Ureter (tissue), 1 donor: Measurements from ENCODE around the gene FASLG. TPM values are rescaled to one million over a fixed set of nuclear protein-coding genes. Genes with fewer than 3 reads are reported as not detected.
A peak's percentile ranks its signal among the peaks of the same experiment; 100 is the strongest.

Experiments used
- DNase-seq: peaks from one replicate; pipeline ENCODE4 v3.0.0-alpha.2; 2020; ENCODE audit warnings: low spot score
- total RNA-seq: library from RNA; stranded (reverse); gene quantifications from one replicate; pipeline ENCODE4 v1.2.4, GENCODE V29; 2023
- donor health status: DM: yes; HTN: yes; CAD: no.

Gene FASLG
- total RNA-seq, 1 donor from 2014 or later = 0.47 TPM

DNA sequence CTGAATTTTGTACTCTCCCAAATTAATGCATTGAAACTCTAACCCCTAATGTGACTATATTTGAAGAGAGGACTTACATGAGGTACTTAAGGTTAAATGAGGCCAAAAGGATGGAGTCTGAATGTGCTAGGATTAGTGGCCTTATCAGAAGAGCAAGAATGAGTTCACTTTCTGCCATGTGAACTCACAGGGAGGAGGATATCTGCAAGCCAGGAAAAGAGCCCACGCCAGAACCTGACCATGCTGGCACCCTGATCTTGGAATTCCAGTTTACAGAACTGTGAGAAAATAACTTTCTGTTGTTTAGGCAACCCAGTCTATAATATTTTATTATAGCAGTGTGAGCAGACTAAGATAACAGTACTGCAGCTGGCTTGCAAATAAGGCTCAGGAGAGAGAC is 12.2 kb upstream of the FASLG start:
- DNase-seq = no peak

- no peak for DNase-seq
These were observed 11.8 kb upstream of the FASLG start for GRCh38 chr1:172647110-172647564.

DNA sequence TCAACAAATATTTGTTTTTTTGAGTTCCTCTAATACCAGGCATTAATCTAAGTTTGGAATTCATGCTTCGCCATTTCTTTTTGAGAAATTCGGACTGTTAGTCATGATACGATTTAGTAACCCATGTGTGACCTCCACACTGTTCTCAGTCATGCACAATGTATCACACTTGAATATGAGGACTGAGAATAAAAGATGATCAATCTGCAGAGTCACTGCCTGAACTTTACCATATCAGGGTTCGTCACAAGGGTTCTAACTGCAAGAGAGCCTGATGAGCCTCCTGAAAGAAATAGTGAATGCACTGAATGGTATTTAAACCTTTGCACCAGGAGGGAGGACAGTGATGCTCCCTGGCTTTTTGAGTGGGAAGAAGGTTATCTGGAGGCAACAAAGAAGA is 10.9 kb upstream of the FASLG start:
- no peak for DNase-seq

DNA sequence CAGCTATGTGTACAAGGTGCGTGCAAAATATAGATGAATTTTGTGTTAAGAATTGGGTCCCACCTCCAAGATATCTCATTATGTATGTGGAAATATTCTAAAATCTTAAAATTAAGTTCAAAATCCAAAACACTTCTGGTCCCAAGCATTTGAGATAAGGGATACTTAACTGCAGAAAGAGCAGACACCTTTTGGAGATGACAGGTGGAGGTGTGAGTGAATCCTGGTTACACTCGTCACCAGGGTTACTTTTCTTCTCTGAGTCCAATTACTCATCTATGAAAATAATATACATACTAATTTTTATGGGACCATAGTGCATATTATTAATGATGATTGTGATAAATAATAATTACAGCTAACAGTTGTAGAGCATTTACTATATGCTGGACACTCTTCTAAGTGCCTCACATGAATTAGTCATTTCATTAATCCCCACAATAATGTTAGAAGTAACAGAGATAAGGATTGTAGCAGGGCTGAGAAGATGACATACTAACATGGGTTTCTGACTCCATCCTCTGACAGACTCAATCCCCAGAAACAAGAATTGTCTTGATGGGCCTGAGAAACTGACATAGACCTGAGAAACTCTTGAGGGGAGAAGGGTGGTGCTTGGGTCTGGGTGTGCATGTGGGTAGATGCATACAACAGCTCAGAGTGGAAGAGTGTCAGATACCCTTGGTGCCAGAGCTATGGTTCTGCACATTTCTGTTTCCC is 8.3 kb upstream of the FASLG start:
- no peak for DNase-seq

- DNase-seq = no peak
These were observed 5.7 kb upstream of the FASLG start for GRCh38 chr1:172653015-172653709.

DNA sequence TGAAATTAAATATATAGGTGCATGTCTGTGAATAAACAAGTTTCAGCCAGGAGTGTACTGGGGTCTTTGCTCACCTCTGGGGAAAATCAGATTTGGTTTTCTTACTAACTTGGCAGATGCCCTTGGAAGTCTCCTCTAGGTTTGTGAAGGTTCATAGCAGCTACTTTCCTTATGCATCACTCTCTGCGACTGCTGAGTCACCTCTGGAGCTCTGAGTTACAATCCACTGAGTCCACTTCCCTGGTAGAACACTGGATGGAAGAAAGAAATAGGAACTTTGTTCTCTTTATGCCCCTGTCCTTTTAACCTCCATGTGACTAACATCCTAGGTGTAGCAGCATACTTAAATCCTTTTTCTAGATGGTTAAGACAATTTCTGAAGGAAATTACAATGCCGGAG is 4.4 kb upstream of the FASLG start:
- DNase-seq = no peak

GRCh38 chr1:172656576-172656975 is 2.3 kb upstream of the FASLG start:
- no peak for DNase-seq

- DNase-seq = no peak
These were observed 1.3 kb upstream of the FASLG start for GRCh38 chr1:172657586-172657985.

DNA sequence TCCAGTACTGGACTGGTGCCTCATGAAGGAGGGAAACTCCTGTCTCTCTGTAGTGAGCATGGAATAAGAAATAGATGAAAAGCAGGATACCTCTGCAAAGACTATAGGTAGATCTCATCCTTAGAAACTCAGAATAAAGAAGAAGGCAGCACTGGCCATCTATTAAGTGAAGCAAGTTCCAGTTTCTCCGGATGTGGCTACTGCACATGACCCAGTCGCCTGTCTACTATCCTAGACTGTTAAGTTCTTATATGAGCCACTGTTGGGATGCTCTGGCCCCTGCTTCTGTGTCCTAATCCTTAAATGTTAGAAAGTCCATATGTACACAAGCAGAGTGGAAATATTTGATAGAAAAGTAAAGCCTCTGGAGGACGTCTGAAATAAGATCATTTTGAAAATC is 2.2 kb downstream of the FASLG start:
- no peak for DNase-seq

DNA sequence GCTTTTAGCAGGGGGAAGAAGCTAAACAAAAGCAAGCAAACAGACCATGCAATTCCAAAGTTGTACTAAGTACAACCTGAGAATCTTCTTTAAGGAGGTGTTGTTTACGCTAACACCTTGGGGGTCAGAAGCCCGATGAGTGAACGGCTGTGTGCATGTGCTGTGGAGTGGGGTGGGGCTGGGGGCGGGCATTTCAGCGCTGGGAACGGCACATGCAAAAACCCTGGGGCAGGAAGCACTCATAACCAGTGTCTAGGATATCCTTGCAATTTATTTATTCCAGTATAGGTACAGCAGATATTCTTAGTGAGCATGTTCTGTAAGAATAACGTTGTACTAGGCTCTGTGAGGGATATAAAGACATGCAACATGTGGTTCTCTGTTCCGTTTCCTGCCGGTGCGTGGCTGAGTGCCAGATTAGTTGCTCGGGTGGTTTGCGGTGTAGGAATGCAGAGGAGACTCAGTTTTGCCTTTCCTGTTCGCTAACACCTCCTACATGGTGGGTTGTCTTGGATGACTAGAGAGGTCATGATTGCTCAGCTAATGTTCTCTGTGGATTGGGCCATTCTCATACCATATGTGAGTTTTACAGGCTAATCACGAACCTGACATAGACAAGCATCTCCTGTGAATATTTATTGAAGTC is 3.7 kb downstream of the FASLG start:
- peak; percentile 67 for DNase-seq

DNA sequence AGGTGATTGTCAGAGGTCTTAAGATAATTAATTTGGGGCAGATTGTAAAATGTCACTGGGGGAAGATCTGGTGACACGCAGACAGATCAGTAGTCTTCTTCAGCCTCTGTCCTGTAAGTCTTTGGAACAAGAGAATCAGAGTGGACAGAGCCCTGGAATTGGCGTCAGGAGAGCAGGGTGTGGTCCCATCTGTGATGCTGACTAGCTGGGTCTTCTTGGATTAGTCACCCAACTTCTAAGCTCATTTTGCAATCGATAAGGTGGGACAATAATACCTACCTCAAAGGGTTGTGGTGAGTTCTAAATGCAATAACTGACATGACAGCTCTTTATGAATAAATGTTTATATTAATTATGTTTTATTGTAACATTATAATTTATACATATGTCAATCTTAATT is 4.8 kb downstream of the FASLG start:
- DNase-seq = no peak

- no peak for DNase-seq
These were observed 9.2 kb downstream of the FASLG start for GRCh38 chr1:172668097-172668496.

GRCh38 chr1:172669011-172669410 is 10.1 kb downstream of the FASLG start:
- no peak for DNase-seq

DNA sequence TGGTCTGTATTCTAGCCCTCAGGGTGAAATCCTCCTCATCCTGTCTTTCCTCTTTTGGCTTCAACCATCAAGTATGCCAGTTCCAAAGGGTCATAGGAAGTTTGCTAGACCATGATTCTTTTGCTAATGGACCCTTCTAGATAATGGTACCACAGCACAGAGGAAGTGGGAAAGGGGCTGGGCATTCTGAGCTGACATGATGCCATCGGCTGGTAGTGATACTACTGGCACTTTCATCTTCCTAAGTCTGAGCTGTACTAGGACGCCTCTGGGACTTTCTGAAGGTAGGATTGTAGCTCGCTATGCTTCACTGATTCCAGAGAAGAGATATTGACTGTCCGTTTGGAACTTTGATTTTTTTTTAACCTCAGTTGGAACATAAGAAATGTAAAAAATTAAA is 11.4 kb downstream of the FASLG start:
- DNase-seq = no peak

GRCh38 chr1:172670791-172671190 is 11.9 kb downstream of the FASLG start:
- DNase-seq = no peak

DNA sequence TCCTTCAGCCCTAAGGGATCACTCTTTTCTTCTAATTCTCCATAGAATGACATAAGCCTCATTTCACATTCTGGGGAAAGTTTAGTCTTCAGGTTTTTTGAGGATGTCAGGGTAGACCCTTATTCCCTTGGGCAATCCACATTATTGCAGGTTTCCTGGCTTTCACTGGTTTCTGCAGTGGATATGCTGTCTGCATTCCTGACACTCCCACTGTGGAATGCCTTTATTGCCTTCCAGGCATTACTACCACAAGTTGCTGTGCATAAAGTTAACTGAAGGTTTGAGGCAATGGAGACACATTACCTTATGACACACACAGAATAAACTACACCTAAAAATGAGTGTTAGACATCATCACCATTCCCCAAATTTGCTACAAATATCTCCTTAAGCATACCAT is 12.7 kb downstream of the FASLG start:
- no peak for DNase-seq

DNA sequence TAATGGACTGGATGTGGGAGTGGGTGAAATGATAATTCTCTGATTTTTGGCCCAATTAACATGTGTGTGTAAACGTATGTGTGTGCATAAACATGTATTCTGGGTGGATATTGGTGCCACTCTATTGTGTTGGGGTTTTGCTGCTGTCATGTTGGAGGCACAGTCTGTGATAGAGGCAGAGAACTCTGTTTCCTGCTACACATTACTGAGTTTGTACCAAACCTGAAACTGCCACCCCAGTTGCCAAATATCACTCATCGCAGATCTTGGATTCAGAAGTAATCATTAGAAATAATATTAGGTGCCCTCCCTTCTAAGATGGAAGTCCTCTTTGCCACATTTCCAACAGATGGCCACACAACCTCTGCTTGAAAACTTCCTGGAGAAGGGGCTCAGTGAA is 13.8 kb downstream of the FASLG start:
- DNase-seq = no peak

DNA sequence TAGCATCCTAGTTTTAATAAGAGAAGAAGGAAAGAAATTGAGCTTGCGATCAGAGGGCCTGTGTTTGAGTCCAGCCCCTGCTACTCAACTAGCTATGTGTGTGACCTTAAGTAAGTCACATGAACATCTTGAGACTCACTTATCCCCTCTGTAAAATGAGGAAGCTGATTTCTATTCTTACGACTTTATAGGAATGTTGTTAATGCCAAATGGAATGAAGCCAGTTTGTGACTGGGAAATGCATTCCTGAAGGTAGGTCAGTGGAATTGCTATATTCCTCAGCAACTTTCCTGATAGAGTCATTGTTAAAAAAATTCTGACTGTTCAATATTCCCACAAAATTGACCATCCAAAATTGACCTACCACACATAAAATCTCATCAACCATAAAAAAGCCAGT is 14.9 kb downstream of the FASLG start:
- no peak for DNase-seq

- no peak for DNase-seq
These were observed 16.1 kb downstream of the FASLG start for GRCh38 chr1:172674831-172675613.

GRCh38 chr1:172679000-172679772 is 20.3 kb downstream of the FASLG start:
- DNase-seq = no peak

- no peak for DNase-seq
These were observed 21.3 kb downstream of the FASLG start for GRCh38 chr1:172680244-172680643.
